HUES64 (cell line): ENCODE data around the gene ICOSLG.

Experiments
- H3K27ac ChIP-seq: 2 replicates; pipeline ENCODE4 v1.7.0; 2013; ENCODE audit warnings: low read depth, low read length, inconsistent platforms
- H3K27me3 ChIP-seq: 2 replicates; pipeline ENCODE4 v1.6.1; 2013; ENCODE audit warnings: mild to moderate bottlenecking, low read length; ENCODE audit not compliant: insufficient read depth
- H3K36me3 ChIP-seq: 2 replicates; pipeline ENCODE4 v1.6.1; 2013; ENCODE audit warnings: mild to moderate bottlenecking, low read length; ENCODE audit not compliant: insufficient read depth
- H3K4me1 ChIP-seq: 2 replicates; pipeline ENCODE4 v1.6.1; 2013; ENCODE audit warnings: mild to moderate bottlenecking, low read length, moderate library complexity; ENCODE audit not compliant: insufficient read depth
- H3K4me3 ChIP-seq: 2 replicates; pipeline ENCODE4 v1.5.1; 2013; ENCODE audit warnings: mild to moderate bottlenecking, low read length, moderate library complexity
- H3K9ac ChIP-seq: 2 replicates; pipeline ENCODE4 v1.6.1; 2013; ENCODE audit warnings: mild to moderate bottlenecking, low read depth, low read length
- H3K9me3 ChIP-seq: 2 replicates; pipeline ENCODE4 v1.6.1; 2013; ENCODE audit warnings: low read depth, low read length; ENCODE audit not compliant: insufficient read depth
- WGBS: fragments of 150-250, 120-280 bp; methylation state at CpG from one replicate; pipeline ENCODE4 v1.1.7; 2013; ENCODE audit warnings: missing lambda C conversion rate; 5-methylcytosine and 5-hydroxymethylcytosine counted together

ICOSLG gene

GRCh38 chr21:44281801-44282200 is 41.1 kb upstream of the ICOSLG start:
- Histone ChIP-seq H3K9ac (no peak overlapping the region), H3K9me3 (no peaks in the 10 kb centered on the region), H3K36me3 (no peaks in the 10 kb centered on the region), H3K27me3 (peaks cover 35% of the 10 kb centered on the region), H3K4me3 (no peak overlapping the region), H3K27ac (no peak overlapping the region), H3K4me1 (peaks cover 16% of the 10 kb centered on the region)
- WGBS, result 93% methylated on average over 9 of the region's 9 CpGs

GRCh38 chr21:44279354-44280260 is 38.9 kb upstream of the ICOSLG start:
- WGBS, result 92% methylated on average over 18 of the region's 19 CpGs

GRCh38 chr21:44275041-44275440 is 34.3 kb upstream of the ICOSLG start:
- no peaks in the 10 kb centered on the region for H3K27me3 ChIP-seq
- H3K27ac ChIP-seq, result no peak overlapping the region
- no peaks in the 10 kb centered on the region for H3K4me1 ChIP-seq
- WGBS, result 79% methylated on average over 5 of the region's 5 CpGs
- no peaks in the 10 kb centered on the region for H3K9me3 ChIP-seq
- H3K4me3 ChIP-seq, result no peak overlapping the region
- H3K36me3 ChIP-seq, result no peaks in the 10 kb centered on the region
- H3K9ac ChIP-seq, result no peak overlapping the region

More at GRCh38 chr21:44279354-44280260, 38.9 kb upstream of the ICOSLG start:
- H3K4me1 ChIP-seq, result peaks cover 12% of the 10 kb centered on the region
- H3K9me3 ChIP-seq, result no peaks in the 10 kb centered on the region
- H3K4me3 ChIP-seq, result no peak overlapping the region
- no peak overlapping the region for H3K9ac ChIP-seq
- H3K27ac ChIP-seq, result no peak overlapping the region
- no peaks in the 10 kb centered on the region for H3K36me3 ChIP-seq
- H3K27me3 ChIP-seq, result peaks cover 14% of the 10 kb centered on the region

- WGBS, result 93% methylated on average over 7 of the region's 7 CpGs
- Histone ChIP-seq H3K4me1 (no peaks in the 10 kb centered on the region), H3K27ac (no peak overlapping the region), H3K9ac (no peak overlapping the region), H3K9me3 (no peaks in the 10 kb centered on the region), H3K27me3 (no peaks in the 10 kb centered on the region), H3K36me3 (no peaks in the 10 kb centered on the region), H3K4me3 (no peak overlapping the region)
These were observed 32.3 kb upstream of the ICOSLG start for GRCh38 chr21:44273046-44273445.

- WGBS, result 87% methylated on average over 18 of the region's 18 CpGs
- no peak overlapping the region for H3K27ac ChIP-seq
These were observed 31.6 kb upstream of the ICOSLG start for GRCh38 chr21:44272284-44272858.

GRCh38 chr21:44271558-44272283 is 31.0 kb upstream of the ICOSLG start:
- Histone ChIP-seq H3K9ac (no peak overlapping the region), H3K4me3 (no peak overlapping the region), H3K27me3 (no peaks in the 10 kb centered on the region), H3K27ac (no peak overlapping the region), H3K4me1 (no peaks in the 10 kb centered on the region), H3K36me3 (no peaks in the 10 kb centered on the region), H3K9me3 (no peaks in the 10 kb centered on the region)
- WGBS, result 92% methylated on average over 17 of the region's 18 CpGs

More at GRCh38 chr21:44272284-44272858, 31.6 kb upstream of the ICOSLG start:
- Histone ChIP-seq H3K27me3 (no peaks in the 10 kb centered on the region), H3K4me1 (no peaks in the 10 kb centered on the region), H3K36me3 (no peaks in the 10 kb centered on the region), H3K9ac (no peak overlapping the region), H3K9me3 (no peaks in the 10 kb centered on the region), H3K4me3 (no peak overlapping the region)

- H3K9me3 ChIP-seq, result no peaks in the 10 kb centered on the region
- no peak overlapping the region for H3K27ac ChIP-seq
- 79% methylated on average over 7 of the region's 8 CpGs for WGBS
- H3K36me3 ChIP-seq, result no peaks in the 10 kb centered on the region
- H3K27me3 ChIP-seq, result no peaks in the 10 kb centered on the region
- no peak overlapping the region for H3K4me3 ChIP-seq
- no peaks in the 10 kb centered on the region for H3K4me1 ChIP-seq
- no peak overlapping the region for H3K9ac ChIP-seq
These were observed 28.3 kb upstream of the ICOSLG start for GRCh38 chr21:44269090-44269489.

- H3K9ac ChIP-seq, result no peak overlapping the region
- H3K27me3 ChIP-seq, result no peaks in the 10 kb centered on the region
- no peaks in the 10 kb centered on the region for H3K9me3 ChIP-seq
- no peak overlapping the region for H3K27ac ChIP-seq
- 91% methylated on average over 19 of the region's 19 CpGs for WGBS
- H3K4me1 ChIP-seq, result peaks cover 9% of the 10 kb centered on the region; the same call in 1 of the 2 replicates
- H3K36me3 ChIP-seq, result no peaks in the 10 kb centered on the region
- no peak overlapping the region for H3K4me3 ChIP-seq
These were observed 27.0 kb upstream of the ICOSLG start for GRCh38 chr21:44267655-44268142.

- no peak overlapping the region for H3K27ac ChIP-seq
- no peak overlapping the region for H3K9ac ChIP-seq
- H3K4me3 ChIP-seq, result no peak overlapping the region
- no peaks in the 10 kb centered on the region for H3K36me3 ChIP-seq
- WGBS, result 90% methylated on average over 17 of the region's 17 CpGs
- peaks cover 9% of the 10 kb centered on the region; the same call in 1 of the 2 replicates for H3K4me1 ChIP-seq
- no peaks in the 10 kb centered on the region for H3K27me3 ChIP-seq
- no peaks in the 10 kb centered on the region for H3K9me3 ChIP-seq
These were observed 25.1 kb upstream of the ICOSLG start for GRCh38 chr21:44265734-44266270.

- no peaks in the 10 kb centered on the region for H3K27me3 ChIP-seq
- WGBS, result 73% methylated on average over 2 of the region's 4 CpGs
- H3K27ac ChIP-seq, result peak overlapping the region; percentile 49; the same call in 1 of the 2 replicates
- peaks cover 9% of the 10 kb centered on the region; the same call in 1 of the 2 replicates for H3K4me1 ChIP-seq
- H3K4me3 ChIP-seq, result no peak overlapping the region
- no peaks in the 10 kb centered on the region for H3K36me3 ChIP-seq
- H3K9me3 ChIP-seq, result no peaks in the 10 kb centered on the region
- no peak overlapping the region for H3K9ac ChIP-seq
These were observed 23.0 kb upstream of the ICOSLG start for GRCh38 chr21:44263768-44264167.
